ENCODE results near the gene SPEG. TPM values are rescaled to one million over a fixed set of nuclear protein-coding genes. Genes with fewer than 3 reads are reported as not detected.
"Not testable (repeated sequence)": the region's sequence is repeated elsewhere in the genome, so short reads cannot be mapped to it uniquely, and the experiment has no call there.

Gene SPEG
- total and polyA plus RNA-seq, 10 donors = 0.74 to 8.2 (median 3.7) TPM

GRCh38 chr2:219404954-219405353, 29.7 kb upstream of the SPEG start:
- intact Hi-C loops (cut with DNase I; ENCODE audit: low total_unique reads) = no loop called here
- TF ChIP-seq POLR2AphosphoS5 (IDR thresholded peaks at IDR 0.05) = no peak
- no peak for TF ChIP-seq CTCF (IDR thresholded peaks at IDR 0.05 in 8 of 11, conservative IDR thresholded peaks at IDR 0.05 in 3 of 11)
- TF ChIP-seq POLR2A (IDR thresholded peaks at IDR 0.05) = no peak
- no peak overlapping the region for H3K27ac ChIP-seq
- H3K36me3 ChIP-seq = no peaks in the 10 kb centered on the region
- H3K9me3 ChIP-seq = no peaks in the 10 kb centered on the region
- no peak for DNase-seq
- H3K4me1 ChIP-seq = peaks cover 0 to 14% (median 7%) of the 10 kb centered on the region in 6 donors
- peaks cover 0 to 38% (median 0%) of the 10 kb centered on the region in 7 donors for H3K27me3 ChIP-seq (replicated peaks in 1 of 7)
- H3K4me3 ChIP-seq = no peak overlapping the region
- WGBS, 5 donors = 77 to 88% (median 82%) methylated on average over 5 to 7 of the region's 7 CpGs

- Histone ChIP-seq H3K9me3 (no peaks in the 10 kb centered on the region), H3K27me3 (replicated peaks in 1 of 7) (peaks cover 0 to 42% (median 0%) of the 10 kb centered on the region in 7 donors), H3K36me3 (no peaks in the 10 kb centered on the region), H3K4me3 (no peak overlapping the region), H3K27ac (no peak overlapping the region), H3K4me1 (peaks cover 0 to 14% (median 7%) of the 10 kb centered on the region in 6 donors)
- no peak for DNase-seq
- intact Hi-C loops (cut with DNase I; ENCODE audit: low total_unique reads) = no loop called here
- 72 to 84% (median 81%) methylated on average over 8 to 9 of the region's 9 CpGs for WGBS, 5 donors
- TF ChIP-seq POLR2AphosphoS5 (IDR thresholded peaks at IDR 0.05) = no peak
- no peak for TF ChIP-seq CTCF (IDR thresholded peaks at IDR 0.05 in 8 of 11, conservative IDR thresholded peaks at IDR 0.05 in 3 of 11)
- TF ChIP-seq POLR2A (IDR thresholded peaks at IDR 0.05) = no peak
Measured at GRCh38 chr2:219405451-219405850, 29.2 kb upstream of the SPEG start.

- no peak for TF ChIP-seq POLR2A (IDR thresholded peaks at IDR 0.05)
- TF ChIP-seq POLR2AphosphoS5 (IDR thresholded peaks at IDR 0.05) = no peak
- no peak for TF ChIP-seq CTCF (IDR thresholded peaks at IDR 0.05 in 8 of 11, conservative IDR thresholded peaks at IDR 0.05 in 3 of 11)
- Histone ChIP-seq H3K27me3 (replicated peaks in 1 of 7) (peaks cover 0 to 46% (median 0%) of the 10 kb centered on the region in 7 donors), H3K27ac (no peak overlapping the region), H3K4me1 (peaks cover 0 to 14% (median 7%) of the 10 kb centered on the region in 6 donors), H3K4me3 (no peak overlapping the region), H3K36me3 (no peaks in the 10 kb centered on the region), H3K9me3 (no peaks in the 10 kb centered on the region)
- DNase-seq = no peak
- intact Hi-C loops (cut with DNase I; ENCODE audit: low total_unique reads) = no loop called here
- WGBS, 5 donors = 69 to 92% (median 81%) methylated on average over 7 of the region's 7 CpGs
Measured at GRCh38 chr2:219405958-219406860, 28.4 kb upstream of the SPEG start.

- Histone ChIP-seq H3K27ac (no peak overlapping the region), H3K4me3 (no peak overlapping the region), H3K9me3 (peaks cover 0 to 3% (median under 1%) of the 10 kb centered on the region in 8 donors), H3K36me3 (no peaks in the 10 kb centered on the region), H3K27me3 (replicated peaks in 1 of 7) (peaks cover 0 to 51% (median 0%) of the 10 kb centered on the region in 7 donors), H3K4me1 (peaks cover 0 to 14% (median 7%) of the 10 kb centered on the region in 6 donors)
- intact Hi-C loops (cut with DNase I; ENCODE audit: low total_unique reads) = no loop called here
- 69 to 83% (median 76%) methylated on average over 3 of the region's 3 CpGs for WGBS, 5 donors
- DNase-seq = no peak
- TF ChIP-seq POLR2AphosphoS5 (IDR thresholded peaks at IDR 0.05) (no peak), CTCF (IDR thresholded peaks at IDR 0.05 in 8 of 11, conservative IDR thresholded peaks at IDR 0.05 in 3 of 11) (no peak), POLR2A (IDR thresholded peaks at IDR 0.05) (no peak)
Measured at GRCh38 chr2:219406861-219407230, 27.8 kb upstream of the SPEG start.

- H3K4me1 ChIP-seq; H3K36me3 ChIP-seq; intact Hi-C loops (cut with DNase I; ENCODE audit: low total_unique reads); DNase-seq; H3K9me3 ChIP-seq; H3K4me3 ChIP-seq; H3K27ac ChIP-seq: not testable (repeated sequence)
- 63 to 77% (median 65%) methylated on average over 5 of the region's 5 CpGs for WGBS, 5 donors
- peaks cover 0 to 52% (median 0%) of the 10 kb centered on the region in 7 donors for H3K27me3 ChIP-seq (replicated peaks in 1 of 7)
Measured at GRCh38 chr2:219407343-219407742, 27.3 kb upstream of the SPEG start.
